HepG2 (cell line): ENCODE measurements around the gene PAPSS1. TPM values are rescaled to one million over a fixed set of nuclear protein-coding genes. Genes with fewer than 3 reads are reported as not detected.

Experiments used
- ATAC-seq: fragments of 200-7000 bp; cut with Tn5 transposase; 3 replicates; pipeline ENCODE4 v1.9.1; 2020; ENCODE audit warnings: mild to moderate bottlenecking, moderate library complexity
- BruUV-seq: library from RNA; stranded (reverse); fragments of 400-500 nt; replicated peaks from 2 replicates; lab custom pipeline; 2021; lab: Mats Ljungman, UMichigan
- CTCF ChIA-PET: fragments of 300-600 bp; formaldehyde crosslinking; extraction: SDS; loops from one replicate; lab custom pipeline; 2021; ENCODE audit warnings: low total read pairs, inconsistent platforms, low intra/inter-chr PET ratio; lab: Yijun Ruan, JAX
- POLR2A ChIA-PET: fragments of 350-600 bp; sonication (Branson Sonifier 250); formaldehyde crosslinking; loops from one replicate; lab custom pipeline; 2020; ENCODE audit warnings: antibody characterized with exemption, inconsistent platforms; lab: Yijun Ruan, JAX
- DNase-seq: peaks from one replicate; pipeline ENCODE4 v3.0.0-alpha.2; 2015; ENCODE audit warnings: low spot score
- FAIRE-seq: peaks from 3 replicates; lab custom pipeline; 2011; peaks lifted over from hg19 to GRCh38; lab: Jason Lieb, UNC
- H2AFZ ChIP-seq: one replicate; pipeline ENCODE4 v1.6.1; 2011; ENCODE audit warnings: low read length, inconsistent platforms
- H3K27ac ChIP-seq: fragments of 300-600 bp; 3 replicates; pipeline ENCODE4 v1.8.0; 2011; ENCODE audit warnings: mixed run types, mild to moderate bottlenecking, mixed read lengths, low read length, inconsistent platforms; ENCODE audit not compliant: insufficient read depth; ENCODE audit errors: extremely low read length
- H3K27me3 ChIP-seq, 2 experiments: fragments of 200-600 bp in 1 of 2; 2 replicates in 1 of 2; 3 replicates in 1 of 2; pipeline versions ENCODE4 v1.6.0 to v1.8.0; 2011; ENCODE audit warnings: low read length in 2 of 2, mild to moderate bottlenecking in 2 of 2, moderate library complexity in 2 of 2, inconsistent platforms in 1 of 2; ENCODE audit not compliant: insufficient read depth in 2 of 2, control insufficient read depth in 1 of 2
- H3K36me3 ChIP-seq, 2 experiments: fragments of 200-600 bp in 1 of 2; replicated peaks in 1 of 2; 2 replicates in 1 of 2; 3 replicates in 1 of 2; pipeline versions ENCODE4 v1.5.1 to v1.8.0; 2011; ENCODE audit warnings: low read length in 2 of 2, inconsistent platforms in 1 of 2; ENCODE audit not compliant: insufficient read depth in 2 of 2, control insufficient read depth in 1 of 2
- H3K4me1 ChIP-seq: 2 replicates; pipeline ENCODE4 v1.5.1; 2012; ENCODE audit warnings: low read length, inconsistent platforms; ENCODE audit not compliant: insufficient read depth
- H3K4me2 ChIP-seq: 2 replicates; pipeline ENCODE4 v1.6.0; 2011; ENCODE audit warnings: low read depth, low read length, inconsistent platforms
- H3K4me3 ChIP-seq, 3 experiments: fragments of 200-600 bp in 1 of 3; sonication (generic), shearing (Covaris generic) in 1 of 3; replicated peaks in 1 of 3; 2 replicates each; pipeline ENCODE4 v1.5.1; 2011 to 2016; ENCODE audit warnings: low read length in 3 of 3, inconsistent platforms in 2 of 3, low read depth in 2 of 3, mild to moderate bottlenecking in 2 of 3, control low read depth in 1 of 3, mixed read lengths in 1 of 3; ENCODE audit not compliant: insufficient read depth in 1 of 3
- H3K79me2 ChIP-seq: one replicate; pipeline ENCODE4 v1.6.1; 2011; ENCODE audit warnings: low read length, inconsistent platforms; ENCODE audit not compliant: insufficient read depth
- H3K9ac ChIP-seq: 2 replicates; pipeline ENCODE4 v1.6.0; 2011; ENCODE audit warnings: mild to moderate bottlenecking, low read depth, low read length, inconsistent platforms; ENCODE audit not compliant: insufficient read depth
- H3K9me3 ChIP-seq: 2 replicates; pipeline ENCODE4 v1.5.1; 2012; ENCODE audit warnings: mild to moderate bottlenecking, low read length
- H4K20me1 ChIP-seq: 2 replicates; pipeline ENCODE4 v1.6.0; 2011; ENCODE audit warnings: inconsistent platforms, mild to moderate bottlenecking, low read length, moderate library complexity; ENCODE audit not compliant: insufficient read depth
- MED13 ChIP-seq: sonication (generic); formaldehyde crosslinking; IDR thresholded peaks from 2 replicates; pipeline ENCODE4 v1.5.0; 2020; ENCODE audit warnings: missing genetic modification reagents
- RBFOX2 ChIP-seq: fragments of 200-400 bp; formaldehyde crosslinking; IDR thresholded peaks from 2 replicates; pipeline ENCODE4 v1.6.1; 2017; ENCODE audit warnings: low read depth, mild to moderate bottlenecking, low read length
- SKI ChIP-seq: fragments of 450-650 bp; IDR thresholded peaks from one replicate; pipeline ENCODE4 v1.6.1; 2018; ENCODE audit warnings: mild to moderate bottlenecking; ENCODE audit not compliant: partially characterized antibody
- SMAD9 ChIP-seq: sonication (generic); formaldehyde crosslinking; IDR thresholded peaks from 2 replicates; pipeline ENCODE4 v1.5.1; 2020; ENCODE audit warnings: mild to moderate bottlenecking, missing genetic modification reagents
- STAG1 ChIP-seq: sonication (generic); formaldehyde crosslinking; IDR thresholded peaks from 2 replicates; pipeline ENCODE4 v1.4.0; 2020; ENCODE audit warnings: missing genetic modification reagents
- ZBTB42 ChIP-seq: sonication (generic); formaldehyde crosslinking; IDR thresholded peaks from 2 replicates; pipeline ENCODE4 v1.5.0; 2020; ENCODE audit warnings: mild to moderate bottlenecking, missing genetic modification reagents
- ZMYM4 ChIP-seq: sonication (generic); formaldehyde crosslinking; IDR thresholded peaks from 2 replicates; pipeline ENCODE4 v1.8.1; 2023; ENCODE audit warnings: mild to moderate bottlenecking, missing genetic modification reagents
- ZNF83 ChIP-seq: sonication (generic); formaldehyde crosslinking; IDR thresholded peaks from 2 replicates; pipeline ENCODE4 v1.4.0; 2020; ENCODE audit warnings: missing genetic modification reagents, mild to moderate bottlenecking, borderline replicate concordance
- ZNF839 ChIP-seq: sonication (generic); formaldehyde crosslinking; IDR thresholded peaks from 2 replicates; pipeline ENCODE4 v1.4.0; 2020; ENCODE audit warnings: missing genetic modification reagents, mild to moderate bottlenecking, borderline replicate concordance
- ZNF883 ChIP-seq: sonication (generic); formaldehyde crosslinking; IDR thresholded peaks from 2 replicates; pipeline ENCODE4 v1.5.1; 2020; ENCODE audit warnings: mild to moderate bottlenecking, missing genetic modification reagents; ENCODE audit errors: not compliant biosample characterization
- WGBS: methylation state at CpG from one replicate; pipeline ENCODE4 v1.1.6; 2017; ENCODE audit warnings: low lambda C conversion rate; 5-methylcytosine and 5-hydroxymethylcytosine counted together
- in situ Hi-C: cut with HindIII; loops from 2 replicates; pipeline ENCODE4 v1.10.0; 2017; ENCODE audit warnings: low pct_unique_long_range_greater_than_20kb; ENCODE audit not compliant: extremely low pct_ligation_motif_present
- intact Hi-C: fragments of 100-400 bp; cut with micrococcal nuclease; formaldehyde crosslinking; loops from one replicate; pipeline ENCODE4 v1.10.0; 2022; ENCODE audit not compliant: unreplicated experiment
- polyA plus RNA-seq, 8 experiments: library from polyadenylated mRNA; depleted of rRNA in 3 of 8; stranded (reverse) in 7 of 8; unstranded in 1 of 8; fragments of >200 nt; fragmentation: Illumina TruSeq in 4 of 8; extraction: Trizol in 4 of 8; gene quantifications; 2 replicates each; pipeline versions ENCODE4 v1.2.1 to v1.2.3, GENCODE V29; 2011 to 2016; ENCODE audit warnings: low read depth in 4 of 8, missing spikeins in 1 of 8, mixed read lengths in 1 of 8; ENCODE audit not compliant: insufficient read depth in 1 of 8
- total RNA-seq, 5 experiments: library from RNA; depleted of rRNA; stranded (reverse); fragments of >200 nt; fragmentation: Illumina TruSeq; extraction: Trizol; gene quantifications; 2 replicates each; pipeline ENCODE4 v1.2.3, GENCODE V29; 2016; ENCODE audit warnings: low read depth in 1 of 5
- TF ChIP-seq, protein P1 (sequence below): sonication (generic); formaldehyde crosslinking; IDR thresholded peaks from 2 replicates; pipeline ENCODE4 v1.4.0; 2020; ENCODE audit warnings: missing genetic modification reagents
- TF ChIP-seq, protein P2 (sequence below): sonication (generic); formaldehyde crosslinking; IDR thresholded peaks from 2 replicates; pipeline ENCODE4 v1.8.0; 2022; ENCODE audit warnings: missing genetic modification reagents, mild to moderate bottlenecking, inconsistent platforms, borderline replicate concordance

The PAPSS1 gene
- total and polyA plus RNA-seq, 2 of the 13 experiments (the other 11 are each of a cell fraction or from before 2014, with no cell fraction given) = 105 to 126 TPM

DNA sequence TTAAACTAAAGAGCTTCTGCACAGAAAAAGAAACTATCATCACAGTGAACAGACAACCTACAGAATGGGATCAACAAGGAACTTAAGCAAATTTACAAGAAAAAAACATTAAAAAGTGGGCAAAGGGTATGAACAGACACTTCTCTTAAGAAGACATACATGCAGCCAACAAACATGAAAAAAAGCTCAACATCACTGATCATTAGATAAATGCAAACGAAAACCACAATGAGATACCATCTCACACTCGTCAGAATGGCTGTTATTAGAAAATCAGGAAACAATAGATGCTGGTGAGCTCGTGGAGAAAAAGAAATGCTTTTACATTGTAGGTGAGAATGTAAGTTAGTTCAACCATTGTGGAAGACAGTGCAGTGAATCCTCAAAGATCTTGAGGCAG lies 27.8 kb downstream of the PAPSS1 start:
- ATAC-seq = no peak
- WGBS = 94% methylated on average over 3 of the region's 3 CpGs
- in situ Hi-C loops (no loop called here), intact Hi-C loops (no loop called here)
- POLR2A ChIA-PET = interaction anchor here (0.5 kb wide), 1 partner anchor 27 kb away, joined by 3 read pairs; no protein-coding TSS in a partner anchor
- no peak for DNase-seq
- H3K4me2 ChIP-seq = no peak overlapping the region
- H3K36me3 ChIP-seq = peaks cover 10 to 39% of the 10 kb centered on the region in 2 experiments; a peak in 4 of 5 replicates
- H3K79me2 ChIP-seq = peaks cover 23% of the 10 kb centered on the region
- CTCF ChIA-PET = no interaction called here
- H3K4me1 ChIP-seq = no peaks in the 10 kb centered on the region
- H3K9me3 ChIP-seq = no peaks in the 10 kb centered on the region
- no peak overlapping the region for H3K27ac ChIP-seq
- no peak for TF ChIP-seq ZBTB42 (CRISPR knock-in tag)
- TF ChIP-seq, protein P1, sequence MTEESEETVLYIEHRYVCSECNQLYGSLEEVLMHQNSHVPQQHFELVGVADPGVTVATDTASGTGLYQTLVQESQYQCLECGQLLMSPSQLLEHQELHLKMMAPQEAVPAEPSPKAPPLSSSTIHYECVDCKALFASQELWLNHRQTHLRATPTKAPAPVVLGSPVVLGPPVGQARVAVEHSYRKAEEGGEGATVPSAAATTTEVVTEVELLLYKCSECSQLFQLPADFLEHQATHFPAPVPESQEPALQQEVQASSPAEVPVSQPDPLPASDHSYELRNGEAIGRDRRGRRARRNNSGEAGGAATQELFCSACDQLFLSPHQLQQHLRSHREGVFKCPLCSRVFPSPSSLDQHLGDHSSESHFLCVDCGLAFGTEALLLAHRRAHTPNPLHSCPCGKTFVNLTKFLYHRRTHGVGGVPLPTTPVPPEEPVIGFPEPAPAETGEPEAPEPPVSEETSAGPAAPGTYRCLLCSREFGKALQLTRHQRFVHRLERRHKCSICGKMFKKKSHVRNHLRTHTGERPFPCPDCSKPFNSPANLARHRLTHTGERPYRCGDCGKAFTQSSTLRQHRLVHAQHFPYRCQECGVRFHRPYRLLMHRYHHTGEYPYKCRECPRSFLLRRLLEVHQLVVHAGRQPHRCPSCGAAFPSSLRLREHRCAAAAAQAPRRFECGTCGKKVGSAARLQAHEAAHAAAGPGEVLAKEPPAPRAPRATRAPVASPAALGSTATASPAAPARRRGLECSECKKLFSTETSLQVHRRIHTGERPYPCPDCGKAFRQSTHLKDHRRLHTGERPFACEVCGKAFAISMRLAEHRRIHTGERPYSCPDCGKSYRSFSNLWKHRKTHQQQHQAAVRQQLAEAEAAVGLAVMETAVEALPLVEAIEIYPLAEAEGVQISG = no peak
- TF ChIP-seq RBFOX2 = no peak
- no peak for TF ChIP-seq ZNF839 (CRISPR knock-in tag)
- TF ChIP-seq SKI = no peak
- TF ChIP-seq, protein P2, sequence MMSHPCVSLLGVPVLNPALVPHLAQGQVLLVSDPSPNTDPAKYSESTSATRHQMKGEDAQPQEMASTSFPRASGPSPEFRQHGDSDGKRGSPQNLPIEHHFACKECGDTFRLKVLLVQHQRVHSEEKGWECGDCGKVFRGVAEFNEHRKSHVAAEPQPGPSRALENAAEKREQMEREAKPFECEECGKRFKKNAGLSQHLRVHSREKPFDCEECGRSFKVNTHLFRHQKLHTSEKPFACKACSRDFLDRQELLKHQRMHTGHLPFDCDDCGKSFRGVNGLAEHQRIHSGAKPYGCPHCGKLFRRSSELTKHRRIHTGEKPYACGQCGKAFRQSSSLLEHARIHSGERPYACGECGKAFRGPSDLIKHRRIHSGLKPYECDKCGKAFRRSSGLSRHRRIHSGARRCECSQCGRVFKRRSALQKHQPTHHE (CRISPR knock-in tag) = no peak
- TF ChIP-seq STAG1 = no peak
- TF ChIP-seq ZNF83 (CRISPR knock-in tag) = no peak
- TF ChIP-seq MED13 (CRISPR knock-in tag) = no peak
- no peak for TF ChIP-seq ZNF883 (CRISPR knock-in tag)
- TF ChIP-seq SMAD9 (CRISPR knock-in tag) = no peak
- TF ChIP-seq ZMYM4 (CRISPR knock-in tag) = no peak
- no peak overlapping the region for H3K9ac ChIP-seq
- peaks cover 3% of the 10 kb centered on the region for H4K20me1 ChIP-seq
- FAIRE-seq = no peak
- no peaks in the 10 kb centered on the region for H3K27me3 ChIP-seq
- H2AFZ ChIP-seq = no peak overlapping the region
- BruUV-seq = no TSS peak
- H3K4me3 ChIP-seq = no peak overlapping the region
